WERI-Rb-1 (cell line): ENCODE data around the gene ACTL7A.

Source experiments
- DNase-seq: peaks from one replicate; pipeline ENCODE4 v3.0.0-alpha.2; 2020
- H3K27ac ChIP-seq: fragments of 250-450 bp; sonication (Bioruptor Pico); 2 replicates; pipeline ENCODE4 v1.5.1; 2020; ENCODE audit warnings: mild to moderate bottlenecking, moderate library complexity
- H3K27me3 ChIP-seq: fragments of 250-450 bp; sonication (Bioruptor Pico); 2 replicates; pipeline ENCODE4 v1.5.1; 2021; ENCODE audit warnings: mild to moderate bottlenecking, low read depth, moderate library complexity; ENCODE audit not compliant: insufficient read depth, severe bottlenecking
- H3K36me3 ChIP-seq: fragments of 250-450 bp; sonication (Bioruptor Pico); 2 replicates; pipeline ENCODE4 v1.5.1; 2020; ENCODE audit warnings: mild to moderate bottlenecking, moderate library complexity
- H3K4me3 ChIP-seq: 2 replicates; pipeline ENCODE4 v1.5.1; 2011; ENCODE audit warnings: low read depth, mild to moderate bottlenecking, control low read depth, low read length
- H3K9me3 ChIP-seq: fragments of 250-450 bp; sonication (Bioruptor Pico); 2 replicates; pipeline ENCODE4 v1.5.1; 2021; ENCODE audit warnings: mild to moderate bottlenecking, moderate library complexity; ENCODE audit not compliant: severe bottlenecking
- TF ChIP-seq, protein P1 (sequence below): IDR thresholded peaks from 2 replicates; pipeline ENCODE4 v1.5.1; 2011; ENCODE audit warnings: low read depth, mild to moderate bottlenecking, control low read depth, inconsistent platforms, low read length

The ACTL7A gene, protein sequence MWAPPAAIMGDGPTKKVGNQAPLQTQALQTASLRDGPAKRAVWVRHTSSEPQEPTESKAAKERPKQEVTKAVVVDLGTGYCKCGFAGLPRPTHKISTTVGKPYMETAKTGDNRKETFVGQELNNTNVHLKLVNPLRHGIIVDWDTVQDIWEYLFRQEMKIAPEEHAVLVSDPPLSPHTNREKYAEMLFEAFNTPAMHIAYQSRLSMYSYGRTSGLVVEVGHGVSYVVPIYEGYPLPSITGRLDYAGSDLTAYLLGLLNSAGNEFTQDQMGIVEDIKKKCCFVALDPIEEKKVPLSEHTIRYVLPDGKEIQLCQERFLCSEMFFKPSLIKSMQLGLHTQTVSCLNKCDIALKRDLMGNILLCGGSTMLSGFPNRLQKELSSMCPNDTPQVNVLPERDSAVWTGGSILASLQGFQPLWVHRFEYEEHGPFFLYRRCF

DNA sequence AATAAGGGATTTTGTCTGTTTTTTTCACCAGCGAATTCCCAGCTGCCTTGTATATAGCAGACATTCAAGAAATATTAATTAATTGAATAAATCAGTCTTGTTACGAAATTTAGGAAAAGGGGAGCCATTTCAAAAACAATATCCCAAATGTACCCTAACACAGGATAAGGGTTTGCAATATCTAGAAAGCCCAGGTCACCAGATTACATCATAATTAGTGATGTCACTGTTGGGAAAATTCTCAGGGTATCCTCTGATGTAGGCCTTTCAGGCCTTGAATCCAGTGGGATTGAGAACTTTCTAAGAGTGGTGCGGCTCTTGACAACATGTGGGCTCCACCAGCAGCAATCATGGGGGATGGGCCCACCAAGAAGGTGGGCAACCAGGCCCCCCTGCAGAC, at the start of gene ACTL7A:
ACTL7A (plus strand) TSS at position 270 of the 400 bp plus-strand sequence; CDS start at position 327, 57 bp downstream.
- H3K27me3 ChIP-seq, result no peaks in the 10 kb centered on the region
- no peaks in the 10 kb centered on the region for H3K36me3 ChIP-seq
- TF ChIP-seq, protein P1, sequence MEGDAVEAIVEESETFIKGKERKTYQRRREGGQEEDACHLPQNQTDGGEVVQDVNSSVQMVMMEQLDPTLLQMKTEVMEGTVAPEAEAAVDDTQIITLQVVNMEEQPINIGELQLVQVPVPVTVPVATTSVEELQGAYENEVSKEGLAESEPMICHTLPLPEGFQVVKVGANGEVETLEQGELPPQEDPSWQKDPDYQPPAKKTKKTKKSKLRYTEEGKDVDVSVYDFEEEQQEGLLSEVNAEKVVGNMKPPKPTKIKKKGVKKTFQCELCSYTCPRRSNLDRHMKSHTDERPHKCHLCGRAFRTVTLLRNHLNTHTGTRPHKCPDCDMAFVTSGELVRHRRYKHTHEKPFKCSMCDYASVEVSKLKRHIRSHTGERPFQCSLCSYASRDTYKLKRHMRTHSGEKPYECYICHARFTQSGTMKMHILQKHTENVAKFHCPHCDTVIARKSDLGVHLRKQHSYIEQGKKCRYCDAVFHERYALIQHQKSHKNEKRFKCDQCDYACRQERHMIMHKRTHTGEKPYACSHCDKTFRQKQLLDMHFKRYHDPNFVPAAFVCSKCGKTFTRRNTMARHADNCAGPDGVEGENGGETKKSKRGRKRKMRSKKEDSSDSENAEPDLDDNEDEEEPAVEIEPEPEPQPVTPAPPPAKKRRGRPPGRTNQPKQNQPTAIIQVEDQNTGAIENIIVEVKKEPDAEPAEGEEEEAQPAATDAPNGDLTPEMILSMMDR, result no peak
- no peak within 1 kb of the TSS for H3K4me3 ChIP-seq
- peaks cover 5% of the 10 kb centered on the region for H3K9me3 ChIP-seq
- no peak within 1 kb of the TSS for H3K27ac ChIP-seq
- DNase-seq, result no peak

GRCh38 chr9:108812396-108813025, 49.6 kb upstream of the ACTL7A start:
- no peak for DNase-seq
- TF ChIP-seq, protein P1, result no peak
- no peak overlapping the region for H3K4me3 ChIP-seq
- peaks cover 45% of the 10 kb centered on the region for H3K36me3 ChIP-seq
- no peaks in the 10 kb centered on the region for H3K9me3 ChIP-seq
- H3K27ac ChIP-seq, result no peak overlapping the region
- H3K27me3 ChIP-seq, result no peaks in the 10 kb centered on the region

GRCh38 chr9:108813951-108814601, 48.0 kb upstream of the ACTL7A start:
- no peak for DNase-seq
- H3K27ac ChIP-seq, result no peak overlapping the region
- H3K9me3 ChIP-seq, result no peaks in the 10 kb centered on the region
- H3K27me3 ChIP-seq, result no peaks in the 10 kb centered on the region
- no peak overlapping the region for H3K4me3 ChIP-seq
- peaks cover 30% of the 10 kb centered on the region for H3K36me3 ChIP-seq
- TF ChIP-seq, protein P1, result peak; percentile 14; the same call in 1 of the 2 replicates

GRCh38 chr9:108815156-108815555, 46.9 kb upstream of the ACTL7A start:
- Histone ChIP-seq H3K27me3 (no peaks in the 10 kb centered on the region), H3K36me3 (peaks cover 21% of the 10 kb centered on the region), H3K9me3 (no peaks in the 10 kb centered on the region), H3K4me3 (no peak overlapping the region), H3K27ac (no peak overlapping the region)
- DNase-seq, result no peak
- TF ChIP-seq, protein P1, result no peak

DNA sequence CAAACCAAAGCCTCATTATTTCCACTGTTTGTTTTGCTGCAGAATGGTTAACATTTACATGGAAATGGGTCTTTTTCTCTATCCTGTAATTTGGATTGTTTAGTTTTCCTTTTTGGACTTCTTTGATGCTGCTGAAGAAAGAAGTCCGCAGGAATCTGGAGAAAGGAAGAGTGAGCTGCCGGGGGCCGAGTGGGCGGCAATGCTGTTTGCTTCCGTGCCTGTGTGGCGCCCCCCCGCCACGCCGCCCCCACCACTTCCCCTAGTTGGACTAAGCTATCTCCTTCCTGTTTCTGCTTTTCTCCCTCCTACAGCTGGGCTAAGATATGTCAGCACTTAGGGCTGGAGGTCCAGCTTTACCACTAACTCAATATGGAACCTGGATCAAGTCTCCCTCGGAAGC, 46.0 kb upstream of the ACTL7A start:
- no peak overlapping the region for H3K4me3 ChIP-seq
- H3K36me3 ChIP-seq, result peaks cover 13% of the 10 kb centered on the region
- H3K9me3 ChIP-seq, result no peaks in the 10 kb centered on the region
- TF ChIP-seq, protein P1, result no peak
- no peaks in the 10 kb centered on the region for H3K27me3 ChIP-seq
- H3K27ac ChIP-seq, result no peak overlapping the region
- DNase-seq, result no peak
